SU-DHL-6 (cell line): ENCODE measurements around the gene MTHFR.
A peak's percentile ranks its signal among the peaks of the same experiment; 100 is the strongest.

ENCODE experiments used
- H2AFZ ChIP-seq: fragments of 200-600 bp; sonication (generic); 2 replicates; pipeline ENCODE4 v1.6.1; 2014; ENCODE audit warnings: low read depth, mild to moderate bottlenecking, moderate library complexity, mixed read lengths, antibody characterized with exemption, low read length; ENCODE audit not compliant: severe bottlenecking
- H3F3A ChIP-seq: fragments of 200-600 bp; shearing (Covaris generic); 2 replicates; pipeline ENCODE4 v1.6.0; 2016; ENCODE audit warnings: antibody characterized with exemption, mild to moderate bottlenecking; ENCODE audit not compliant: insufficient read depth
- H3K27ac ChIP-seq: fragments of 200-600 bp; sonication (generic); 2 replicates; pipeline ENCODE4 v1.5.1; 2016; ENCODE audit warnings: low read depth, mild to moderate bottlenecking, low read length, moderate library complexity, mixed read lengths
- H3K27me3 ChIP-seq: fragments of 200-600 bp; sonication (generic), shearing (Covaris generic); 2 replicates; pipeline ENCODE4 v1.6.0; 2014; ENCODE audit warnings: mild to moderate bottlenecking, low read length
- H3K36me3 ChIP-seq: fragments of 200-600 bp; sonication (generic); 2 replicates; pipeline ENCODE4 v1.6.1; 2014; ENCODE audit warnings: mild to moderate bottlenecking, low read length, mixed read lengths
- H3K4me2 ChIP-seq: fragments of 300-600, 200-600 bp; shearing (Covaris generic), sonication (generic); 2 replicates; pipeline ENCODE4 v1.6.0; 2014; ENCODE audit warnings: low read length, low read depth, mild to moderate bottlenecking; ENCODE audit not compliant: poor library complexity, severe bottlenecking
- H3K4me3 ChIP-seq: fragments of 200-600 bp; sonication (generic); 2 replicates; pipeline ENCODE4 v1.5.1; 2014; ENCODE audit warnings: antibody characterized with exemption, low read length, mild to moderate bottlenecking, mixed read lengths; ENCODE audit not compliant: insufficient read depth, poor library complexity, severe bottlenecking
- H3K79me2 ChIP-seq: fragments of 200-600 bp; sonication (generic); 2 replicates; pipeline ENCODE4 v1.6.1; 2014; ENCODE audit warnings: mild to moderate bottlenecking, low read length, moderate library complexity; ENCODE audit not compliant: insufficient read depth
- H3K9ac ChIP-seq: fragments of 200-600 bp; sonication (generic); 2 replicates; pipeline ENCODE4 v1.7.0; 2014; ENCODE audit warnings: mild to moderate bottlenecking, low read length
- H3K9me2 ChIP-seq: fragments of 200-600 bp; sonication (generic); replicated peaks from 2 replicates; pipeline ENCODE4 v1.6.1; 2014; ENCODE audit warnings: low read length; ENCODE audit not compliant: insufficient read depth
- H3K9me3 ChIP-seq: fragments of 200-600 bp; sonication (generic); 2 replicates; pipeline ENCODE4 v1.6.1; 2014; ENCODE audit warnings: low read length, mixed read lengths; ENCODE audit not compliant: insufficient read depth
- H4K20me1 ChIP-seq: fragments of 200-600 bp; sonication (generic); 2 replicates; pipeline ENCODE4 v1.6.1; 2014; ENCODE audit warnings: low read depth, mild to moderate bottlenecking, antibody characterized with exemption, low read length, moderate library complexity, mixed read lengths
- CTCF ChIP-seq: fragments of 200-600 bp; sonication (generic); IDR thresholded peaks from one replicate; pipeline ENCODE4 v1.5.1; 2017; ENCODE audit warnings: antibody characterized with exemption, mild to moderate bottlenecking, low read length, moderate library complexity; ENCODE audit not compliant: insufficient read depth, poor library complexity, severe bottlenecking
- EZH2phosphoT487 ChIP-seq: fragments of 200-600 bp; sonication (generic), shearing (Covaris generic); conservative IDR thresholded peaks from 2 replicates; pipeline ENCODE4 v1.6.1; 2018; ENCODE audit warnings: mild to moderate bottlenecking, antibody characterized with exemption, low read length, moderate library complexity, mixed read lengths

The MTHFR gene

DNA sequence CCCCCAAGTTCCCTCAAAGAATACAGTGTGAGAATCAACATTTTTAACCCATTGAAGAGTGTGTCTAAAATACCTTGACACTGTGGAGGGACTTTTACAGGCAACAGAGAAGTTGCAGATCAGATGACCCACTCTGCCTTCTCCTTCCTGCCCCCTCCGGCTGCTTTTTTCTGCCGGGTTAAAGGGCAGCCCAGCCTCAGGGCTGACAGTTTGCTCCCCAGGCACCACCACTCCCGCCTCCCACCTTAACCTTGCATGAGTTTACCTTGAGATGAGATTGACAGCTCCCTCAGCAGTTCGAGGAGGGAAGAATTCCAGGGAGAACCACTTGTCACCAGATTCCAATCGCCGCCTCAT, 3.2 kb downstream of the MTHFR start:
- Histone ChIP-seq H3K27me3 (no peaks in the 10 kb centered on the region), H3K9me2 (no peaks in the 10 kb centered on the region), H2AFZ (no peak overlapping the region), H3K36me3 (no peaks in the 10 kb centered on the region; the same call in 1 of the 2 replicates), H3K4me2 (peak overlapping the region; percentile 99), H3F3A (peaks cover 10% of the 10 kb centered on the region), H3K79me2 (peaks cover 26% of the 10 kb centered on the region), H4K20me1 (no peaks in the 10 kb centered on the region), H3K9me3 (no peaks in the 10 kb centered on the region), H3K4me3 (peak overlapping the region; percentile 21), H3K9ac (peak overlapping the region; percentile 52), H3K27ac (no peak overlapping the region)
- TF ChIP-seq EZH2phosphoT487 (no peak), CTCF (no peak)

DNA sequence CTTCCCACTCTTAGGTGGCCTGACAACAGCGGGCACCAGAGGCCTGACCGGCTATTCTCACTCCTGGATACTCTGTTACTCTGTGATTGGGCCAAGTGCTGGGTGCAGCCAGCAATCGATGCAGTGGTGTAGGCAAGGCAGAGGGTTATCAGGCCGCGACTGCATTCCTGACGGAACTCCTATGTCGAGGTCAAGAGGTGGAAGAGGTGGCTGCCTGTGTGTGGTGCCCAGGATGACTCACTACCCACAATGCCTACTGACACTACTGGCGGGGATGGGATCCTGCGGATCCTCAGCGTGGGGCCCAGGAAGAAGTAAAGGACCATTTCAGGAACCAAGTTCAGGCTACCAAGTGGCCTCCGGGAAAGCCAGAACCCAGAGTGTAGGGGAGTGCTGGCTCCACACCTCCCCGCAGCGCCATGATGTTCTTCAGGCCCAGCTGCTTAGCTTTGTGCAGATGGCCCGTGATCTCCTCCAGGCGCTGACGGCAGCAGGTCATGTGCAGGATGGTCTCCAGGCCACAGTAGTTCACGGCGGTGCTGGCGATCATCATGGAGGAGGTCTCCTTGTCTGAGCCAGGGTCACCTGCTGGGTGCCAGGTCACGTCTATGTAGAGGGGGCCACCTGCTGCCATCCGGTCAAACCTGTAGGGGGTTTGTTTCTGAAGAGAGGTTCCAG, 4.9 kb downstream of the MTHFR start:
- Histone ChIP-seq H3K79me2 (peaks cover 13% of the 10 kb centered on the region), H3K9me2 (no peaks in the 10 kb centered on the region), H3K4me2 (no peak overlapping the region), H3K9me3 (no peaks in the 10 kb centered on the region), H3K36me3 (no peaks in the 10 kb centered on the region), H2AFZ (no peak overlapping the region), H4K20me1 (no peaks in the 10 kb centered on the region), H3K4me3 (no peak overlapping the region), H3F3A (peaks cover 10% of the 10 kb centered on the region), H3K27ac (no peak overlapping the region), H3K9ac (no peak overlapping the region), H3K27me3 (no peaks in the 10 kb centered on the region)
- TF ChIP-seq EZH2phosphoT487 (no peak), CTCF (no peak)

- Histone ChIP-seq H3K9ac (no peak overlapping the region), H3K9me3 (no peaks in the 10 kb centered on the region), H3K79me2 (peaks cover 11% of the 10 kb centered on the region), H3K4me3 (no peak overlapping the region), H2AFZ (no peak overlapping the region), H3K9me2 (no peaks in the 10 kb centered on the region), H3F3A (peaks cover 10% of the 10 kb centered on the region), H3K4me2 (no peak overlapping the region), H4K20me1 (no peaks in the 10 kb centered on the region), H3K27me3 (no peaks in the 10 kb centered on the region), H3K36me3 (peaks cover 2% of the 10 kb centered on the region; the same call in 1 of the 2 replicates), H3K27ac (no peak overlapping the region)
- no peak for TF ChIP-seq CTCF
- no peak for TF ChIP-seq EZH2phosphoT487
Measured at GRCh38 chr1:11800391-11800755, 5.4 kb downstream of the MTHFR start.
